ENCODE data around the gene MAP1B.

DNA sequence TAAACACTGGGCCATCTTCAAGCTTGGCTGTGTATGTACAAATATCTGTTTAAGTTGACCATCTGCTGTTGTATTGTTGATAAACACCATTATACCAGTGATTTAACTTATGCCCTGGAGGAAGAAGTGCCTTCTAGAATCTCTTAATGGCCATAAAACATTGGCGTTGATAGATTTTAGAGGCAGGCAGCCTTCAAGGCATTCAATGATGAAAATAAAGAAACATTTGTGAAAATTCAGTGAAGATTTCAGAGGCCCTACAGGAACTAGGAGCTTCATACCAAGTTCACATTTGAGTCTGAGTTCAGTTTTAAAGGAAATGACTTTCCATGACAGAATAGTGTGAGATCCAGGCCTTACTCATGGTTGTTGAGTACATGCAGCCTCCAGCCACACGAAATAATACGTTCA, 52.2 kb downstream of the MAP1B start:
- TF ChIP-seq, protein P1, sequence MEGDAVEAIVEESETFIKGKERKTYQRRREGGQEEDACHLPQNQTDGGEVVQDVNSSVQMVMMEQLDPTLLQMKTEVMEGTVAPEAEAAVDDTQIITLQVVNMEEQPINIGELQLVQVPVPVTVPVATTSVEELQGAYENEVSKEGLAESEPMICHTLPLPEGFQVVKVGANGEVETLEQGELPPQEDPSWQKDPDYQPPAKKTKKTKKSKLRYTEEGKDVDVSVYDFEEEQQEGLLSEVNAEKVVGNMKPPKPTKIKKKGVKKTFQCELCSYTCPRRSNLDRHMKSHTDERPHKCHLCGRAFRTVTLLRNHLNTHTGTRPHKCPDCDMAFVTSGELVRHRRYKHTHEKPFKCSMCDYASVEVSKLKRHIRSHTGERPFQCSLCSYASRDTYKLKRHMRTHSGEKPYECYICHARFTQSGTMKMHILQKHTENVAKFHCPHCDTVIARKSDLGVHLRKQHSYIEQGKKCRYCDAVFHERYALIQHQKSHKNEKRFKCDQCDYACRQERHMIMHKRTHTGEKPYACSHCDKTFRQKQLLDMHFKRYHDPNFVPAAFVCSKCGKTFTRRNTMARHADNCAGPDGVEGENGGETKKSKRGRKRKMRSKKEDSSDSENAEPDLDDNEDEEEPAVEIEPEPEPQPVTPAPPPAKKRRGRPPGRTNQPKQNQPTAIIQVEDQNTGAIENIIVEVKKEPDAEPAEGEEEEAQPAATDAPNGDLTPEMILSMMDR (conservative IDR thresholded peaks at IDR 0.05; ENCODE audit: low read depth, low read length): no peak
- TF ChIP-seq EZH2 (IDR thresholded peaks at IDR 0.05; ENCODE audit: borderline replicate concordance, low read depth, low read length, poor library complexity, severe bottlenecking): no peak
